ENCODE results near the gene MARCOL.

The MARCOL gene

DNA sequence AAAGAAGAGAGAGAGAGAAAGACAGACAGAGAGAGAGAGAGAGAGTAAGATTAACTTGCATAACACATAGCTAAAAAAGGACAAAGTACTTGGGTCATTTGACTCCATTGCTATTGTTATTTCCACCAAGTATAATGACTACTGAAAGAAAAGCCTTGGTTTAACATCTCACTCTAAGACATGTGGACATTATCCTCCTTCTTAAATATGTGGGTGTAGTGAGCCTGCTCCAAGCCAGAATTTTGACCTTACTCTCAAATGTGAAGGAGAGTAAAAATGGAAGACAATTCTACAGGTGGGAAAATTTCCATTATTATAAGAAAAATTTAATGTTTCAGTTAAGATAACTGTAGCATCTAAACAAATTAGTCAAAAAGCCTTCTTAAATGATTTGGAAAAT is 8.5 kb upstream of the MARCOL start:
- TF ChIP-seq EZH2phosphoT487 (IDR thresholded peaks at IDR 0.05; ENCODE audit: borderline replicate concordance, low read length): no peak
- TF ChIP-seq, protein P1, sequence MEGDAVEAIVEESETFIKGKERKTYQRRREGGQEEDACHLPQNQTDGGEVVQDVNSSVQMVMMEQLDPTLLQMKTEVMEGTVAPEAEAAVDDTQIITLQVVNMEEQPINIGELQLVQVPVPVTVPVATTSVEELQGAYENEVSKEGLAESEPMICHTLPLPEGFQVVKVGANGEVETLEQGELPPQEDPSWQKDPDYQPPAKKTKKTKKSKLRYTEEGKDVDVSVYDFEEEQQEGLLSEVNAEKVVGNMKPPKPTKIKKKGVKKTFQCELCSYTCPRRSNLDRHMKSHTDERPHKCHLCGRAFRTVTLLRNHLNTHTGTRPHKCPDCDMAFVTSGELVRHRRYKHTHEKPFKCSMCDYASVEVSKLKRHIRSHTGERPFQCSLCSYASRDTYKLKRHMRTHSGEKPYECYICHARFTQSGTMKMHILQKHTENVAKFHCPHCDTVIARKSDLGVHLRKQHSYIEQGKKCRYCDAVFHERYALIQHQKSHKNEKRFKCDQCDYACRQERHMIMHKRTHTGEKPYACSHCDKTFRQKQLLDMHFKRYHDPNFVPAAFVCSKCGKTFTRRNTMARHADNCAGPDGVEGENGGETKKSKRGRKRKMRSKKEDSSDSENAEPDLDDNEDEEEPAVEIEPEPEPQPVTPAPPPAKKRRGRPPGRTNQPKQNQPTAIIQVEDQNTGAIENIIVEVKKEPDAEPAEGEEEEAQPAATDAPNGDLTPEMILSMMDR (IDR thresholded peaks at IDR 0.05; ENCODE audit: low read depth, low read length, poor library complexity, severe bottlenecking): no peak
- no peaks in the 10 kb centered on the region for H3K9me3 ChIP-seq (ENCODE audit: control insufficient read depth, insufficient read depth, low read length)
- no peaks in the 10 kb centered on the region for H3K27me3 ChIP-seq (ENCODE audit: control insufficient read depth, low read length)
- no peaks in the 10 kb centered on the region for H3K36me3 ChIP-seq (ENCODE audit: control insufficient read depth, low read length)
- no peaks in the 10 kb centered on the region for H3K4me1 ChIP-seq (ENCODE audit: control insufficient read depth, low read length)
- H3K79me2 ChIP-seq (ENCODE audit: control insufficient read depth, low read length): no peaks in the 10 kb centered on the region
- no peaks in the 10 kb centered on the region for H4K20me1 ChIP-seq (ENCODE audit: control insufficient read depth, insufficient read depth, low read depth, low read length)
- H3K4me2 ChIP-seq (ENCODE audit: low read length): no peak overlapping the region
- no peak overlapping the region for H3K27ac ChIP-seq (ENCODE audit: low read depth, low read length)
- H3F3A ChIP-seq (ENCODE audit: control insufficient read depth, insufficient read depth): no peaks in the 10 kb centered on the region
- no peak overlapping the region for H3K4me3 ChIP-seq (ENCODE audit: low read length)
- H3K9me2 ChIP-seq (replicated peaks; ENCODE audit: control insufficient read depth, low read length): no peaks in the 10 kb centered on the region

DNA sequence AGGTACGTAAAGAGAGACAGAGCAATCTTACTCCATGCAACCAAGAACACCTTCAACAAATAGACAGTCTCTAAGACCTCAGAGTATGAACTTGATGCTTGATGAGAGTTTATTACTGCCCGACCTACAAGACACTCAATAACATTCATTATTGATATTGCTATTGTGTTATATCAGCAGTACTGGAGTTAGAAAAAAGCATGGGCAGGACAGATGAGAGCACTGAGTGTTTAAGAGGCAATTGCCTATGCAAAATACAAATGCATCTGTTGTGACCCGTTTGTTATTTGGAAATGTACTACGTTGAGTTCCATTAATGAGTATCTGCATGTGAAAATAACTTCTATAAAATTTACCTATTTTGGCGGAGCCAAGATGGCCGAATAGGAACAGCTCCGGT is 8.1 kb upstream of the MARCOL start:
- Histone ChIP-seq H3K4me3 (ENCODE audit: low read length) (no peak overlapping the region), H3F3A (ENCODE audit: control insufficient read depth, insufficient read depth) (no peaks in the 10 kb centered on the region), H3K9me3 (ENCODE audit: control insufficient read depth, insufficient read depth, low read length) (no peaks in the 10 kb centered on the region), H3K27me3 (ENCODE audit: control insufficient read depth, low read length) (no peaks in the 10 kb centered on the region), H3K36me3 (ENCODE audit: control insufficient read depth, low read length) (no peaks in the 10 kb centered on the region), H3K4me1 (ENCODE audit: control insufficient read depth, low read length) (no peaks in the 10 kb centered on the region), H3K9me2 (replicated peaks; ENCODE audit: control insufficient read depth, low read length) (no peaks in the 10 kb centered on the region), H3K4me2 (ENCODE audit: low read length) (no peak overlapping the region), H4K20me1 (ENCODE audit: control insufficient read depth, insufficient read depth, low read depth, low read length) (no peaks in the 10 kb centered on the region), H3K27ac (ENCODE audit: low read depth, low read length) (no peak overlapping the region), H3K79me2 (ENCODE audit: control insufficient read depth, low read length) (no peaks in the 10 kb centered on the region)
- no peak for TF ChIP-seq EZH2phosphoT487 (IDR thresholded peaks at IDR 0.05; ENCODE audit: borderline replicate concordance, low read length)
- TF ChIP-seq, protein P1 (IDR thresholded peaks at IDR 0.05; ENCODE audit: low read depth, low read length, poor library complexity, severe bottlenecking): no peak

DNA sequence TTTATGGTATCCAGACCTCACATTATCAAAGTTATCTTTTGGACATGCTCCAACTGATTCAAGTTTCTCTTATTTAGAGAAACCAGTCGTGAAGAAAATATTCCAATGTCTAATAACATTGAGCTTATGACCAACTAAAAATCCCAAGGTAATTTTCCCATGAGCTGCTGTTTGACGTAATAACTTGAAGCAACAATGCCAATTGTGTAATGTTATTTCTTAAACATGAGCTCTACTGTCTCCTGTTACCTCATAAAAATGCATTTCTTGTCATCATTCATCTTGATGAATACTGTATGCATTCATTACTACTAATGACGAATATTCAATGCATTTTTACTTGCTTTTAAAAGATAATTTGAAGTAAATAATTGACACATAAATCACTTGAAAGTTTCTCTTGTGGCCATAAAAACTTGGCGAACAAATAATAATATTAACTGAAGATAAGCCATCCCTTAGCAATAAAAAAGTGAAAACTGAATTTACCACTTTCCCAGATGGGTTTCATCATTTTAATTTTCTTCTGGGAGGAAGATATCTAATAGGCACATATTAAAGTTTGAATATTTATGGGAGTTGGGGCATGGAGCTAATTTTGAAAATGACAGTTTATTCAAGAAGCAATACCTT is 424 bp upstream of the MARCOL start:
- H3F3A ChIP-seq (ENCODE audit: control insufficient read depth, insufficient read depth): no peaks in the 10 kb centered on the region
- no peaks in the 10 kb centered on the region for H3K9me3 ChIP-seq (ENCODE audit: control insufficient read depth, insufficient read depth, low read length)
- H3K27ac ChIP-seq (ENCODE audit: low read depth, low read length): no peak overlapping the region
- TF ChIP-seq EZH2phosphoT487 (IDR thresholded peaks at IDR 0.05; ENCODE audit: borderline replicate concordance, low read length): no peak
- TF ChIP-seq, protein P1 (IDR thresholded peaks at IDR 0.05; ENCODE audit: low read depth, low read length, poor library complexity, severe bottlenecking): no peak
- no peaks in the 10 kb centered on the region for H4K20me1 ChIP-seq (ENCODE audit: control insufficient read depth, insufficient read depth, low read depth, low read length)
- H3K4me3 ChIP-seq (ENCODE audit: low read length): no peak overlapping the region
- no peaks in the 10 kb centered on the region for H3K4me1 ChIP-seq (ENCODE audit: control insufficient read depth, low read length)
- H3K79me2 ChIP-seq (ENCODE audit: control insufficient read depth, low read length): no peaks in the 10 kb centered on the region
- H3K4me2 ChIP-seq (ENCODE audit: low read length): no peak overlapping the region
- no peaks in the 10 kb centered on the region for H3K36me3 ChIP-seq (ENCODE audit: control insufficient read depth, low read length)
- no peaks in the 10 kb centered on the region for H3K27me3 ChIP-seq (ENCODE audit: control insufficient read depth, low read length)
- no peaks in the 10 kb centered on the region for H3K9me2 ChIP-seq (replicated peaks; ENCODE audit: control insufficient read depth, low read length)
